KMS-11 (cell line): ENCODE measurements around the gene VWA2.

Source experiments
- H2AFZ ChIP-seq: fragments of 200-600 bp; sonication (generic); 2 replicates; pipeline ENCODE4 v1.6.1; 2016; ENCODE audit warnings: antibody characterized with exemption, mixed run types, low read depth
- H3K27ac ChIP-seq: fragments of 200-600 bp; sonication (generic); 2 replicates; pipeline ENCODE4 v1.6.1; 2016; ENCODE audit warnings: mild to moderate bottlenecking, mixed run types
- H3K27me3 ChIP-seq: fragments of 200-600 bp; sonication (generic); 2 replicates; pipeline ENCODE4 v1.6.1; 2017; ENCODE audit warnings: mild to moderate bottlenecking, low read depth, mixed run types, moderate library complexity; ENCODE audit not compliant: insufficient read depth
- H3K36me3 ChIP-seq: fragments of 200-600 bp; sonication (generic); 2 replicates; pipeline ENCODE4 v1.6.1; 2017; ENCODE audit warnings: mild to moderate bottlenecking, mixed run types; ENCODE audit not compliant: insufficient read depth
- H3K4me1 ChIP-seq: fragments of 200-600 bp; sonication (generic); 2 replicates; pipeline ENCODE4 v1.6.1; 2016; ENCODE audit warnings: mild to moderate bottlenecking, low read depth, mixed run types; ENCODE audit not compliant: poor library complexity, severe bottlenecking
- H3K4me2 ChIP-seq: fragments of 200-600 bp; sonication (generic); 2 replicates; pipeline ENCODE4 v1.7.0; 2016; ENCODE audit warnings: mild to moderate bottlenecking, mixed run types
- H3K4me3 ChIP-seq: fragments of 200-600 bp; sonication (generic); IDR thresholded peaks from 2 replicates; pipeline ENCODE4 v1.6.1; 2017; ENCODE audit warnings: low read depth, low read length, mixed read lengths; ENCODE audit not compliant: insufficient read depth
- H3K79me2 ChIP-seq: fragments of 200-600 bp; sonication (generic); 2 replicates; pipeline ENCODE4 v1.6.1; 2016; ENCODE audit warnings: low read depth, mixed run types; ENCODE audit not compliant: insufficient read depth
- H3K9ac ChIP-seq: fragments of 200-600 bp; sonication (generic); 2 replicates; pipeline ENCODE4 v1.6.1; 2016; ENCODE audit warnings: mild to moderate bottlenecking, mixed run types
- H4K20me1 ChIP-seq: fragments of 200-600 bp; sonication (generic); 2 replicates; pipeline ENCODE4 v1.6.1; 2016; ENCODE audit warnings: mild to moderate bottlenecking, mixed run types; ENCODE audit not compliant: insufficient read depth
- CTCF ChIP-seq: fragments of 200-600 bp; sonication (generic); conservative IDR thresholded peaks from 2 replicates; pipeline ENCODE4 v1.6.1; 2017; ENCODE audit warnings: low read depth, mild to moderate bottlenecking, antibody characterized with exemption, low read length, moderate library complexity, mixed read lengths

Gene VWA2

DNA sequence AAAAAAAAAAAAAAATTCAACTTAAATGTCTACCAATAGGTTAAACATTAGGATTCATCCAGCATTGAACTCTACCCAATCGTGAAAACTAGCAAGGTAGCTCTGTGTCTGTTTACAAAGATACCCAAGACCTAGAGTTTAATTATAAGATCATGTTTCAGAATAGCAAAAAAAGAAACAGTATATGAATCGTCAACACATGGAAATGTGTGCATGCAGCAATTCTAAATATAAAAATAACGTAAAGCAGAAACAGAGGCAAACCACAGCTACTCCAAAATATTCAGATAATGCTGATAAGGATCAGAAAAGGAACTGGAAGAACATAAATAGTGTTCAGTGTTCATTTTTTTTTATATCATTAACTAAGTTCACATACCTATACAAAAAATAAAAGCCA lies 96.6 kb downstream of the VWA2 start:
- Histone ChIP-seq H3K4me1 (peaks cover 7% of the 10 kb centered on the region), H3K27me3 (no peaks in the 10 kb centered on the region), H3K79me2 (no peaks in the 10 kb centered on the region), H3K4me3 (no peak overlapping the region), H3K27ac (no peak overlapping the region), H4K20me1 (no peaks in the 10 kb centered on the region), H3K36me3 (no peaks in the 10 kb centered on the region), H3K4me2 (no peak overlapping the region), H3K9ac (no peak overlapping the region), H2AFZ (no peak overlapping the region)
- TF ChIP-seq CTCF: no peak

DNA sequence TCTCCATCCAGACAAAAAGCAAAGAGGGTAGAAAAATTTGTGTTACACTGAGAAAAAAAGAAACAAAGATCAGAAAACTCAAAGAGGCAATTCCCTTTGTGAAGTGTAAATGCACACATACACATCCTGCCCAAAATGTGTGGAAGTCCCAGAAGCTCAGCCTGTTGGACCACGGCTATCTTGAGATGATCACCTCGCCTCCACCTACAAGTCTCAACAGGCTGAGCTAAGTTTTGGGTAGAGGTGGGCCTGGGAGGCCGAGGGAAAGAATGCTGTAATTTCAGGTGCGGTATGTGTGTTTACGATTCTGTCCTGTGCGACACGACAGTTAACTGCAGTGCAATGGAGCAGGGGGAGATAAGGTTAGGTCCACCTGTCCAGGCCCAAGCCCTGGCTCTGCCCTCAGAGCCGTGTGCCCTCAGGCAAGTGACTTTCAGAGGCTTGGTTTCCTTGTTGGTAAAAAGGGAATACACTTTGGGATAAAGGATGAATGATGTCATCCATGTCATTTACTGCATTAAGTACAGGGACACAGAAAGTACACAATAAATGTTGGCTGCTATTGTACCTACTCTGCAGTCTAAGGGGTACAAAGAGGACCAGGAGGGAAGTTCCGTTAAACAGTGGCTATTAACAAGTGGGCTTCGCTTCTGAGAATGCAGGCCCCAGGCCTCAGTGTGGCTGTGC lies 97.9 kb downstream of the VWA2 start:
- Histone ChIP-seq H2AFZ (no peak overlapping the region), H3K4me1 (peaks cover 7% of the 10 kb centered on the region), H3K36me3 (no peaks in the 10 kb centered on the region), H3K27me3 (no peaks in the 10 kb centered on the region), H3K79me2 (no peaks in the 10 kb centered on the region), H3K27ac (no peak overlapping the region), H4K20me1 (no peaks in the 10 kb centered on the region), H3K4me2 (no peak overlapping the region), H3K9ac (no peak overlapping the region), H3K4me3 (no peak overlapping the region)
- TF ChIP-seq CTCF: no peak

DNA sequence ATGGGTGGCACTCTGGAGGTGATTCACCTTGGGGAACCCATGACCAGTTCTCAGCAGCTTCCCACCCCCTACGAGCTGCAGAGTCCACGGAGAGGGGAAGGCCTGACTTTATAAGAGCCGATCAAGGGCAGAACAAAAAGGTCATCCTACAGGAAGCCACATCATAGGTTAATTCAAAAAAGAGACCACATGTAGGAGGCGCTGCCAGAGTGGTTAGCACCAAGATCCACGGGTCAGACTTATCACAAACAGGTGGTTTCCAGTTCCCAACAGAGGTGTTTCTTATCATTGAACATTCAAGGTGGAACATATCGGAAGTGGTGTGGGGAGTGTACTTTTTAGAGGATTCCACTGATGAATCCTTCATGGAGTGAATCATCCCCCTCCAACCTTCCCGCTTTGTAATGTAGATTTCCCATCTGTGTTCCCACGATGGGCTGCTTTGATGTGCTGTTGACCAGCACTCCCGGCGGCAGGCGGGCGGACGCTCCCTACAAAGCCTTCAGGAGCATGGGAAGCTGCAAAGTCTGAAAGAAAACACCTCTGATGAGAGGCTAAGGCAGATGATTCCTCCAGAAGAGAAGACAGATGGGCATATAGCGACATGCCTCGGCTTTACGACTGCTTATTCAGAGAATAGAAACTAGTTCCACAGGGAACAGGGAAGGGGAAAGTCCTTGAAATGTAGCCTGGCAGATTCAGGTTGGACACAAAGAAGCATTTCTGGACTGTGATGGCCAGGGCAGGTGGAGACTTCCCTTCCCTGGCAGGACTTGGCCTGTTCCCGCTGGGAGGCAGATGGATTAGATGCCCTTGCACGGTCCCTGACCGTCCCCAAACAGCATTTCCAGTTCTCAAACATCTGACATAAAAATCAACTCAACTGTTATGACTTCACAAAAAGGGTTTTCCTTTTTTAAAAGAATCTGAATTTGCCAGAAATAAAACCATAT lies 98.7 kb downstream of the VWA2 start:
- Histone ChIP-seq H3K79me2 (no peaks in the 10 kb centered on the region), H3K4me1 (peaks cover 7% of the 10 kb centered on the region), H3K4me2 (no peak overlapping the region), H3K27ac (no peak overlapping the region), H4K20me1 (no peaks in the 10 kb centered on the region), H3K4me3 (no peak overlapping the region), H3K9ac (no peak overlapping the region), H3K36me3 (no peaks in the 10 kb centered on the region), H2AFZ (no peak overlapping the region), H3K27me3 (no peaks in the 10 kb centered on the region)
- no peak for TF ChIP-seq CTCF

- Histone ChIP-seq H3K36me3 (no peaks in the 10 kb centered on the region), H3K4me1 (no peaks in the 10 kb centered on the region)
- TF ChIP-seq CTCF: no peak
These were observed 101.8 kb downstream of the VWA2 start for GRCh38 chr10:114340816-114341215.

More at GRCh38 chr10:114340816-114341215, 101.8 kb downstream of the VWA2 start:
- Histone ChIP-seq H3K27ac (no peak overlapping the region), H2AFZ (no peak overlapping the region), H3K27me3 (no peaks in the 10 kb centered on the region), H3K79me2 (no peaks in the 10 kb centered on the region), H4K20me1 (no peaks in the 10 kb centered on the region), H3K9ac (no peak overlapping the region), H3K4me3 (no peak overlapping the region), H3K4me2 (no peak overlapping the region)
